Measurements from ENCODE around the gene EEF1AKMT2. TPM values are rescaled to one million over a fixed set of nuclear protein-coding genes. Genes with fewer than 3 reads are reported as not detected.

EEF1AKMT2 gene
- total RNA-seq, 1 donor: 19.9 TPM

GRCh38 chr10:124743191-124744101 lies 48.2 kb downstream of the EEF1AKMT2 start:
- TF ChIP-seq CTCF (IDR thresholded peaks at IDR 0.05; ENCODE audit: insufficient read depth, low read depth, low read length): no peak
- DNase-seq (ENCODE audit: low read depth): peak; percentile 43
- H3K4me3 ChIP-seq (ENCODE audit: low read depth, low read length): peak overlapping the region; percentile 77

GRCh38 chr10:124742413-124743190 lies 49.1 kb downstream of the EEF1AKMT2 start:
- peak overlapping the region; percentile 77 for H3K4me3 ChIP-seq (ENCODE audit: low read depth, low read length)
- peak; percentile 49 for DNase-seq (ENCODE audit: low read depth)
- peak; percentile 31 for TF ChIP-seq CTCF (IDR thresholded peaks at IDR 0.05; ENCODE audit: insufficient read depth, low read depth, low read length)

GRCh38 chr10:124741922-124742412 lies 49.7 kb downstream of the EEF1AKMT2 start:
- no peak for DNase-seq (ENCODE audit: low read depth)
- peak overlapping the region; percentile 77 for H3K4me3 ChIP-seq (ENCODE audit: low read depth, low read length)
- TF ChIP-seq CTCF (IDR thresholded peaks at IDR 0.05; ENCODE audit: insufficient read depth, low read depth, low read length): no peak

GRCh38 chr10:124741281-124741921 lies 50.3 kb downstream of the EEF1AKMT2 start:
- peak; percentile 82 for TF ChIP-seq CTCF (IDR thresholded peaks at IDR 0.05; ENCODE audit: insufficient read depth, low read depth, low read length)
- peak; percentile 86 for DNase-seq (ENCODE audit: low read depth)
- no peak overlapping the region for H3K4me3 ChIP-seq (ENCODE audit: low read depth, low read length)

- peak overlapping the region; percentile 32 for H3K4me3 ChIP-seq (ENCODE audit: low read depth, low read length)
- no peak for TF ChIP-seq CTCF (IDR thresholded peaks at IDR 0.05; ENCODE audit: insufficient read depth, low read depth, low read length)
- peak; percentile 92 for DNase-seq (ENCODE audit: low read depth)
These were observed 51.1 kb downstream of the EEF1AKMT2 start for GRCh38 chr10:124740369-124741280.
